ENCODE data around the gene RAB11B.

RAB11B gene

DNA sequence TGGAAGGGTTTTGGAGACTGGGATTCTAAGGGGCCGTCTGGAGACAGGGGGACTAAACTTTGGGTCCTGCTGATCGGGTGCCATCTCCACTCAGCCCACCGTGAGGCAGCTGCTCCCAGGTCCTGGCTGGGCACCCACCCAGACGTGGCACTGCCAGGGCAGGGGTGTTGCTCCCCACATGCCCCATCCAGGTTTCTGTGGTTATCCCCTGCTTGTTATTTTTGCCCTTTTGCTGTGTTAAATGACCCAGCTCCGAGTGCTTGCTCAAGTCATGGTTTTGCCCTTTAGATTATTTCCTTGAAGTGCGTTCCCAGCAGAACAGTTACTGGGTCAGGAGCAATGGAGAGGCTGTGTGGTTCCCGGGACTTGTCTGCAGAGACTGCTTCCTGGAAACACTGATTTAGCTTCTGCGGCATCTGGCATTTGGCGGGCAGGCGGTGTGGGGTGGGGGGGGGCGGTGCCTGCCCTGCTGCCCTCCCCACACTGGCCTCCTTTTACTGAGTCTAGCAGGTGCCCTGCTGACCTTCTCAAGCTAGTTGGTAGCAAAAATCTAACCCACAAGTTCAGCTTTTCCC, 1.9 kb downstream of the RAB11B start:
- H3K4me3 Mint-ChIP-seq: no peak overlapping the region
- peaks cover 16% of the 10 kb centered on the region for H3K36me3 Mint-ChIP-seq (ENCODE audit: insufficient read depth)
- no peak for ATAC-seq (replicated peaks; ENCODE audit: extremely low read depth, poor library complexity, severe bottlenecking)
- no peak for DNase-seq (ENCODE audit: low spot score in 2 of 2)
- peak overlapping the region; percentile 5 for H3K27ac Mint-ChIP-seq (ENCODE audit: low read depth)
- H3K4me1 Mint-ChIP-seq: peaks cover 27% of the 10 kb centered on the region
- H3K9me3 Mint-ChIP-seq: no peaks in the 10 kb centered on the region
- H3K27me3 Mint-ChIP-seq: no peaks in the 10 kb centered on the region

DNA sequence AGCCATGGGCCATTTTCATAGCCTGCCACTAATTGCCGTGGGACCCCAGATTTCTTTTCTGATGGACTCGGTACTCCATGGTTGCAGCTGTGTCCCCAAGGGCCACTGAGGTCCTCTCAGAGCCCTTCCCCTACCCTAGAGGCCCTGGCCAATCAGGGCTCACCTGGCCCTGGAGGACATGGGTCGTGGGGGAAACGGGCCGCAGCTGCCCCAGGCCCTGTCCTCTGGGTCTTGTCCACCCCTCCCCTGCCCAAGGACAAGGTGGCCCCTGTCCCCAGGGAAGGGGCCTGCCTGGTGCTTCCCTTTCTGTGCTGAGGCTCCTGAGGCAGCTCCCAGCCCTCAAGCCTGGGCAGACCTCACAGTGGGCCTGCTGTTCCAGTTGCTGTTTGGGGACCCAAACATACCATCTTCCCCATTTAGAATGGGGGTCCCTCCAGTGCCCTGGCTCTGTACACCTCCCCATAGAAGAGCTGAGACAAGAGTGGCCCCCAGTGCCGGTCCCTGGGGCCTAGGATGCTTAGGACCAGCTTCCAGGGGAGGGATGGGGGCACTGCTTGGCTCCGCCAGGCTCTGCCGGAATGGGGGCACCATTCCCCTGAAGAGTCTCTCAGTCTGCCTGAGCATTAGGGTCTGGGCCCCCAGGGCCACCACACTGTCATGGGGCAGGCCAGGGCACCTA, 3.2 kb downstream of the RAB11B start:
- no peak overlapping the region for H3K4me3 Mint-ChIP-seq
- no peaks in the 10 kb centered on the region for H3K9me3 Mint-ChIP-seq
- no peak overlapping the region for H3K27ac Mint-ChIP-seq (ENCODE audit: low read depth)
- H3K36me3 Mint-ChIP-seq (ENCODE audit: insufficient read depth): peaks cover 14% of the 10 kb centered on the region
- DNase-seq (ENCODE audit: low spot score in 2 of 2) (no peak), ATAC-seq (replicated peaks; ENCODE audit: extremely low read depth, poor library complexity, severe bottlenecking) (no peak)
- H3K4me1 Mint-ChIP-seq: peaks cover 33% of the 10 kb centered on the region
- H3K27me3 Mint-ChIP-seq: no peaks in the 10 kb centered on the region

DNA sequence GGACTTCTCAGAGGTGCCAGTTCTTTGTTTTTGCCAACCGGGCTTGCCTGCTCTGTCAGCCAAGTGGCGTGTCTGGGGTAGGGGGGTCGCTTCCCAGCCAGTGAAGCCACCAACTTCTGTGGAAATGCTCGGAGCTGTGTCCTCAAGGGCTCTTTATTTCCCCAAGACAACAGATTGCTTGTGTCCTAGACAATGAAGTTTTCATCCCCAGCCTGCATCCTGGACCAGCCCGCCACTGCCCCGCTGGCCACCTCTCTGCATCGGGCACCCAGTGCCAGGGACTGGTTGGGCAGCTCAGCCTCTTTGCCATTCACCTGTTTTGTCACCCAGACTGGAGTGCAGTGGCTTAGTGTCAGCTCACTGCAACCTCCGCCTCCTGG, 3.7 kb downstream of the RAB11B start:
- H3K9me3 Mint-ChIP-seq: no peaks in the 10 kb centered on the region
- ATAC-seq (replicated peaks; ENCODE audit: extremely low read depth, poor library complexity, severe bottlenecking) (no peak), DNase-seq (ENCODE audit: low spot score in 2 of 2) (no peak)
- peaks cover 14% of the 10 kb centered on the region for H3K36me3 Mint-ChIP-seq (ENCODE audit: insufficient read depth)
- H3K4me3 Mint-ChIP-seq: no peak overlapping the region
- no peak overlapping the region for H3K27ac Mint-ChIP-seq (ENCODE audit: low read depth)
- peaks cover 33% of the 10 kb centered on the region for H3K4me1 Mint-ChIP-seq
- H3K27me3 Mint-ChIP-seq: no peaks in the 10 kb centered on the region

DNA sequence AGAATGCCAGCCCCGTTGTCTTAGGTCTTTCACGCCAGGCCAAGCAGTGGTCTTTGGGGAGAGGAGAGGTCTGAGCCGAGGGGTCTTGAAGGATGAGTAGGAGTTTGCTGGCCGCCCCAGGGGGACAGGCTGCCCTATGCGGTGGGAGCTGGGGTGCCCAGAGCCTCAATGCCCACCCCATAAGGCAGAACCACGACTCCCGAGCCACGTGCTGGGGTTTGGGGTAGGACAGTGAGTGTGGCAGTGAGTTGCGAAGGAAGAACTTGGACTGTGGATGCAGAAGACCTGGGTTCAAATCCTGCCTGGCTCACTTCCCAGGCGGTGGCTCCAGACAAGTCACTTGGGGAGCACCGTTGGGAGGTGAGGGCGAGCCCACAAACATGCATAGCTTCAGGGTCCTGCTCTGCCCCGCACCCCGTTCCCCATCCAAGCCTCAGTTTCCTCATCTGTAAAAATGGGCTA, 5.5 kb downstream of the RAB11B start:
- Mint-ChIP-seq H3K36me3 (ENCODE audit: insufficient read depth) (peaks cover 16% of the 10 kb centered on the region), H3K4me1 (peaks cover 33% of the 10 kb centered on the region), H3K27ac (ENCODE audit: low read depth) (no peak overlapping the region), H3K9me3 (no peaks in the 10 kb centered on the region), H3K4me3 (no peak overlapping the region), H3K27me3 (no peaks in the 10 kb centered on the region)
- ATAC-seq (replicated peaks; ENCODE audit: extremely low read depth, poor library complexity, severe bottlenecking): no peak
- no peak for DNase-seq (ENCODE audit: low spot score in 2 of 2)

DNA sequence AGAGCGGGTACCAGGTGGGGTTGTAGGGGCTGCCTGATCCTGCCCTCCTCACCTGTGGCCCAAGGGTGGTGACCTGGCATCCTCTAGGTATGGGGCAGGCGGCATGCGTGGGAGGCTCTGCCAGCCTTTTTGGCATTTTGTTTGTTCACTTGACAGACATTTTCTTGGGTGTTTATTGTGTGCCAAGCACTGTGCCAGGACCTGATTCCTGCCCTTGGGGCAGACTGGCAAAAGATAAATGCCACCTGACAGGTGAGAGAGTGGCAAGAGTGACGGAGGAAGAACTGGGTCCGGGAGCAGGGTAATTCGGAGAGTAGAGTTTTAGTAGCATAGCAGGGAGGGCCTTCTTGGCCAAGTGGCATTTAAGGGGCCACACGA, 6.0 kb downstream of the RAB11B start:
- Mint-ChIP-seq H3K27me3 (no peaks in the 10 kb centered on the region), H3K36me3 (ENCODE audit: insufficient read depth) (peaks cover 16% of the 10 kb centered on the region), H3K9me3 (no peaks in the 10 kb centered on the region), H3K27ac (ENCODE audit: low read depth) (peak overlapping the region; percentile 53), H3K4me3 (no peak overlapping the region), H3K4me1 (peaks cover 33% of the 10 kb centered on the region)
- DNase-seq (ENCODE audit: low spot score in 2 of 2) (no peak), ATAC-seq (replicated peaks; ENCODE audit: extremely low read depth, poor library complexity, severe bottlenecking) (no peak)

DNA sequence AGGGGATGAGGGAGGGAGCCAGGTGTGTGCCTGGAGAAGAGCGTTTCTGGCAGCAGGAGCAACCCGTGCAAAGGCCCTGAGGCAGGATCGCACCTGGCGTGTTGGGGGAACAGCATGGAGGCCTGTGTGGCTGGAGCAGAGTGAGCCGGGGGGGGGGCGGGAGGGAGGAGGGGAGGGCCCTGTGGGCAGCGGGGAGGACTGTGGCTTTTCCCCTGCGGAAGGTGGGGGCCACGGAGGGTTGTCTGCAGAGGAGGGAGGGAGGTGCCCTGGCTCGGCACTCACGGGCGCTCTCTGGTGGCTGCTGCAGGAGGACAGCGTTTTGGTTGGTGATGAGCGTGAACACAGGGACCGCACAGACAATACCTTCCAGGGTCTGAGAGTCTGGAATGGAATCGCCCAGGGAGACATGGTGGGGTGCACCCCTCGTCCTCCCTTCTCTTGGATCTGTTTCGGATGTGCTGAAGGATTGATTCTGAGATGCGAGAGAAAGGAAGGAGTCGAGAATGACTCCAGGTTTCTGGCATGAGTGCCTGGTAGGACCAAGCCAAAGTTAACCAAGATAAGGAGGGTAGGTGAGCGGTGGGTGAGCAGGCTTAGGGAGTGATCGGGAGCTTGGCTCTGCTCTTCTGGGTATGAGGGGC, 6.5 kb downstream of the RAB11B start:
- no peaks in the 10 kb centered on the region for H3K9me3 Mint-ChIP-seq
- no peak overlapping the region for H3K4me3 Mint-ChIP-seq
- peaks cover 18% of the 10 kb centered on the region for H3K36me3 Mint-ChIP-seq (ENCODE audit: insufficient read depth)
- ATAC-seq (replicated peaks; ENCODE audit: extremely low read depth, poor library complexity, severe bottlenecking) (peak; percentile 80), DNase-seq (ENCODE audit: low spot score in 2 of 2) (peak; percentile 56 to 62)
- H3K27me3 Mint-ChIP-seq: no peaks in the 10 kb centered on the region
- peak overlapping the region; percentile 53 for H3K27ac Mint-ChIP-seq (ENCODE audit: low read depth)
- peaks cover 30% of the 10 kb centered on the region for H3K4me1 Mint-ChIP-seq

DNA sequence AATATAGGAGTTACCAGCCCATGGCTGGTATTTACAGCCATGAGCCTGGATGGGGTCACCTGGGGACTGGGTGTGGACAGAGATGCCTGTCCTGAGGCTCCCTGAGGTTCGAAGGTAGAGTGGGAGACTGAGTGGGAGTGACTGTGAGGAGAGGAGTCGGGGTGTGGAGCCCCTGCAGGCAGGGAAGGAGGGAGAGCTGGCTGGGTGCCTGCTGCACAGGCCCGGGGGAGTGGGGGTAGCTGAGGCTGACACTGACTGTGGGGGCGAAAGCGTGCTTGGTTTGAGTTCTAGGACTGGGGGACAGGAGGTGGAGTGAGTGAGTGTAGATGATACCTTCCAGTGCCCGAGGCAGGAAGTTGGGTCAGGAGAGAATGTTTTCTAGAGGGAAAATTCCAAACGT, 7.1 kb downstream of the RAB11B start:
- no peak for ATAC-seq (replicated peaks; ENCODE audit: extremely low read depth, poor library complexity, severe bottlenecking)
- Mint-ChIP-seq H3K9me3 (no peaks in the 10 kb centered on the region), H3K4me1 (peaks cover 26% of the 10 kb centered on the region), H3K27ac (ENCODE audit: low read depth) (peak overlapping the region; percentile 53), H3K4me3 (no peak overlapping the region), H3K36me3 (ENCODE audit: insufficient read depth) (peaks cover 20% of the 10 kb centered on the region), H3K27me3 (no peaks in the 10 kb centered on the region)
- no peak for DNase-seq (ENCODE audit: low spot score in 2 of 2)

DNA sequence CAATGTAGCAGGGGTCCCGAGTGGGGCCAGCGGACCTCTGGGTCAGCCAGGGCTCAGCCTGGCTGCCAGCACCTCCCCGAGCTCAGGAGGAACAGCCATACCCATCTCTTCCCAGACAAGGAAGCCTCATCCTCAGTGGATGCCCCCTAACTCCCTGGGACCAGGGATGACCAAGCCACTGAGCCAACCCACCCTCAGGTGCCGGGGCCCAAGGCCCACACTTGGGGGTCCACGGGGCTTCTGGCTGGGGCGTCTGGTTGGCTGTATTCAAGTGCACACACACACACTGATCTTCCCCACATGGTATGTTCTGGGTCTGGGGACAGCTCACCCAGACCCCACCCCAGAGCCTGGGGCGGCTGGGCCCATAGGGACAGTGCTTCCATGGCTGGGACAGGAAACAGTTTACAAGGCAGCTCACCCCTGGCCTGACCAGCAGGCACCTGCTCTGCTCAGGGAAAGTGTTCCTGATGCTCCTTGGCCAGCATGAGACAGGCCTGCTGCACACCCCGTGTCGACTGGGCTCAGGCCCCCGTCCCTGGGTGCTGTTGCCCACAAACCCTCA, 7.7 kb downstream of the RAB11B start:
- H3K36me3 Mint-ChIP-seq (ENCODE audit: insufficient read depth): peaks cover 20% of the 10 kb centered on the region
- no peak overlapping the region for H3K27ac Mint-ChIP-seq (ENCODE audit: low read depth)

DNA sequence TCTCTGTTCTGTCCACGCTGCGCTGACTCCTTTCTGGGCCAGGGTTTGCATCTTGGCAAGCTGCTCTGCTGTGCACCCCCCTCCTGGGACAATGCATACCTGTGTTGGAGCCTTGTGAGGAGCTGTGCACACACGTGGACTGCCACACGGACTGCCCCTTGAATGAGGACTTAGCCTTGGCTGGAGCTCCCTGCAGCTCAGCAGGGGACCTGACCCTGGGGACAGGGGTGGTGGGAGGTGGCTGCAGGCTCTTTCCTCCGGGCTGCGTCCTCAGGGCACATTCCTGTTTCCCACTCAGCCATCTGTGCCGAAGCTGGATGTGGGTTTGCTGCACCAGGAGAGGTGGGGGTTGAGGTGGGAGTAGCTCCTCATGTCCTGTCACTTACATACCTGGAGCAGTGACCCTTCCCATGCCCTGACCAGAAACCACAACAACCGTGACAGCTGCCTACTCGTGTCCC, 8.2 kb downstream of the RAB11B start:
- no peak overlapping the region for H3K4me3 Mint-ChIP-seq
- H3K27ac Mint-ChIP-seq (ENCODE audit: low read depth): no peak overlapping the region
- ATAC-seq (replicated peaks; ENCODE audit: extremely low read depth, poor library complexity, severe bottlenecking) (no peak), DNase-seq (ENCODE audit: low spot score in 2 of 2) (no peak)
- peaks cover 20% of the 10 kb centered on the region for H3K4me1 Mint-ChIP-seq
- H3K27me3 Mint-ChIP-seq: no peaks in the 10 kb centered on the region
- no peaks in the 10 kb centered on the region for H3K9me3 Mint-ChIP-seq
- peaks cover 23% of the 10 kb centered on the region for H3K36me3 Mint-ChIP-seq (ENCODE audit: insufficient read depth)

More for the DNA sequence above, 7.7 kb downstream of the RAB11B start:
- Mint-ChIP-seq H3K27me3 (no peaks in the 10 kb centered on the region), H3K4me3 (no peak overlapping the region), H3K4me1 (peaks cover 25% of the 10 kb centered on the region), H3K9me3 (no peaks in the 10 kb centered on the region)
- no peak for DNase-seq (ENCODE audit: low spot score in 2 of 2)
- no peak for ATAC-seq (replicated peaks; ENCODE audit: extremely low read depth, poor library complexity, severe bottlenecking)

DNA sequence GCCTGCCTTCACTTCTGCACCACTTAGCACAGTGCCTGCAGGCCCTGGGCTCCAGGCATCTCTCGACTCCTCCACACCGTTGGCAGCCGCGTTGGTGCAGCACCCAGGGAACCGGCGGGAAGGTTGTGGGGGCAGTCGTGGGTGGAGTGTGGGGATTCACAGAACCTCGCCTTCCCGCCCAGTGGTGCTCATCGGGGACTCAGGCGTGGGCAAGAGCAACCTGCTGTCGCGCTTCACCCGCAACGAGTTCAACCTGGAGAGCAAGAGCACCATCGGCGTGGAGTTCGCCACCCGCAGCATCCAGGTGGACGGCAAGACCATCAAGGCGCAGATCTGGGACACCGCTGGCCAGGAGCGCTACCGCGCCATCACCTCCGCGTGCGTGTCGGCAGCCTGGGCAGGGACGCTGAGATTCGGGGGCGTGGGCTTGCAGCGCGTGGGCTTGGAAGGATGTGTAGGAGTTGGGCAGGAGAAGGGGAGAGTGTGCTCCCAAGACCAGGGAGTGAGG, 9.6 kb downstream of the RAB11B start:
- Mint-ChIP-seq H3K27me3 (no peaks in the 10 kb centered on the region), H3K4me3 (no peak overlapping the region), H3K27ac (ENCODE audit: low read depth) (no peak overlapping the region), H3K36me3 (ENCODE audit: insufficient read depth) (peaks cover 23% of the 10 kb centered on the region), H3K9me3 (no peaks in the 10 kb centered on the region), H3K4me1 (peaks cover 17% of the 10 kb centered on the region)
- ATAC-seq (replicated peaks; ENCODE audit: extremely low read depth, poor library complexity, severe bottlenecking) (no peak), DNase-seq (ENCODE audit: low spot score in 2 of 2) (no peak)

DNA sequence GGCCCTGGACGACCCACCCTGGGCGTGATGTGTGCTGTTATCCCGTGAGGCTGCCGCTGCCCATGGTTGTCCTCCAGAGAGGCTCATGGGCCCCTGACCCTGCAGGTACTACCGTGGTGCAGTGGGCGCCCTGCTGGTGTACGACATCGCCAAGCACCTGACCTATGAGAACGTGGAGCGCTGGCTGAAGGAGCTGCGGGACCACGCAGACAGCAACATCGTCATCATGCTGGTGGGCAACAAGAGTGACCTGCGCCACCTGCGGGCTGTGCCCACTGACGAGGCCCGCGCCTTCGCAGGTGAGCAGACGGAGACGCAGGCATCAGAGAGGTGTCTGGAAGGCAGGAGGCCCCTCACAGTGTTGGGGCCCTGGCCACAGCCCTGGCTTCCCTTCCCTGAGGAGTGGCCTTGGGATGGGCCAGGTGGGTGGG, 11.8 kb downstream of the RAB11B start:
- Mint-ChIP-seq H3K4me1 (peaks cover 7% of the 10 kb centered on the region), H3K27me3 (no peaks in the 10 kb centered on the region), H3K9me3 (no peaks in the 10 kb centered on the region), H3K36me3 (ENCODE audit: insufficient read depth) (peaks cover 20% of the 10 kb centered on the region), H3K27ac (ENCODE audit: low read depth) (no peak overlapping the region), H3K4me3 (no peak overlapping the region)
- DNase-seq (ENCODE audit: low spot score in 2 of 2): no peak
- no peak for ATAC-seq (replicated peaks; ENCODE audit: extremely low read depth, poor library complexity, severe bottlenecking)

DNA sequence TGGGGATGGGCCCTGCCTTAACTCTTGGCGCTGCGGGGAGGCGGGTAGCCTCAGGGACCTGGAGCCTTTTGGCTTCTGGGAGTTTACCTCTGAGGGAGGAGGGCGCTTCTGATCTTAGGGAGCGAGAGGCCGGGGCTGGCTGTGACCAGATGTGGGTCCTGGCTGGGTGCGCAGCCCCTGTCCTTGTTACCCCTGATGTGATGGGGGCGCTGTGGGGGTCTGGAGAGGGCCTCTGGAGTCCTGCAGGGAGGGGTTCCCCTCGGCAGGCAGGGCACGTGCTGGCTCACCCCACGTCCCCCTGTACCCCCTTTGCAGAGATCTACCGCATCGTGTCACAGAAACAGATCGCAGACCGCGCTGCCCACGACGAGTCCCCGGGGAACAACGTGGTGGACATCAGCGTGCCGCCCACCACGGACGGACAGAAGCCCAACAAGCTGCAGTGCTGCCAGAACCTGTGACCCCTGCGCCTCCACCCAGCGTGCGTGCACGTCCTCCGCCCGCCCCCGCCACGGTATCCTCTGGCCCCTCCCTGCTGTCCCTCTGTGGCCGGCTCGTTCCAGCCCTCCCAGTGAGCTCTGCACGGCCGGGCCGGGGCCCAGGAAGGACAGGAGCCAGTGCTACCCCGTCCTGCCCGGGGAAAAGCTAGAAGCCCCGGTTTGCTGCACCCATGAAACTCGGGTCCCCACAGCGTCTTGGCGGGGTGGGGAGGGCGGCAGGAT, 13.1 kb downstream of the RAB11B start:
- H3K27me3 Mint-ChIP-seq: no peaks in the 10 kb centered on the region
- H3K9me3 Mint-ChIP-seq: no peaks in the 10 kb centered on the region
- H3K4me3 Mint-ChIP-seq: no peak overlapping the region
- H3K27ac Mint-ChIP-seq (ENCODE audit: low read depth): no peak overlapping the region
- no peak for ATAC-seq (replicated peaks; ENCODE audit: extremely low read depth, poor library complexity, severe bottlenecking)
- H3K36me3 Mint-ChIP-seq (ENCODE audit: insufficient read depth): peaks cover 20% of the 10 kb centered on the region
- H3K4me1 Mint-ChIP-seq: no peaks in the 10 kb centered on the region
- no peak for DNase-seq (ENCODE audit: low spot score in 2 of 2)

Measured in central memory CD8-positive, alpha-beta T cell (primary cell).